GM18873 (cell line): Measurements from ENCODE around the gene PLXDC2.

Experiments used
- ATAC-seq: cut with Tn5 transposase; IDR thresholded peaks from one replicate; pipeline ENCODE4 v1.9.1; 2021; ENCODE audit warnings: mild to moderate bottlenecking, moderate library complexity, moderate number of reproducible peaks; ENCODE audit not compliant: unreplicated experiment, low FRiP score

PLXDC2 gene

DNA sequence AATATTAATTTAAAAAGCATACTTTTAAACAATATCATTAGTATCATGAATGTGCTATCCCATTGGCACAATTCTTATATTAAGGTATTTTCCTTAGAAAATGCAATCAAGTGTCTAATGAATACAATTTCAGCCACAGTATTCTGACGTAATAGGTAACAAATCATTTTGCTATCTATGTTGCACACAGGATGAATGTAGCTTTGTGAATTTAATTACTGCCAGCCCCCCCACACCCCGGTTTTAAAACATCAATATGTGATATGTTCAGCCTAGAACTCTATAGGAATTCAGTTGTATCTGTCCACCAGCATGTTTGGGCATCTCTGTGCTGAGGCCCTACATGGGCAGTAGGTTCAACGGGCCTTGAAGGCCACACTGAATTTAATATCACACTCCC is 274.6 kb downstream of the PLXDC2 start:
- no peak for ATAC-seq

DNA sequence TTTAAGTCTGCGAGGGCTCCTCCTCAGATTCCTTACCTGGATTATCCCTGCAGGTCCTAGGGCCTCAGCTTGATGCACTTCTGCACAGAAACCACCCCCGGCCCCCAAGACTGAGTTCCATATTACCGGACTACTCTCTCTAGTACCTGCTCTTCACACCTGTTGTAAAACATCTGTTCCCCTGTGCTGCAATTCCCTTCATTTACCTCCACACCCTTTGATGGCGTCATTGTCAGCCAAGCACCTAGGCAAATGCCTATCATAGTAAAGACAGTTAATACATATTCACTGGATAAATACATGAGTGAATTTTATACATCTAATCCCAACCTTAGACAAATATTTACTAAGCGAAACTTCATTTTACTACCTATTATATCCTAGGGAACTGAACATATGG is 275.5 kb downstream of the PLXDC2 start:
- no peak for ATAC-seq

DNA sequence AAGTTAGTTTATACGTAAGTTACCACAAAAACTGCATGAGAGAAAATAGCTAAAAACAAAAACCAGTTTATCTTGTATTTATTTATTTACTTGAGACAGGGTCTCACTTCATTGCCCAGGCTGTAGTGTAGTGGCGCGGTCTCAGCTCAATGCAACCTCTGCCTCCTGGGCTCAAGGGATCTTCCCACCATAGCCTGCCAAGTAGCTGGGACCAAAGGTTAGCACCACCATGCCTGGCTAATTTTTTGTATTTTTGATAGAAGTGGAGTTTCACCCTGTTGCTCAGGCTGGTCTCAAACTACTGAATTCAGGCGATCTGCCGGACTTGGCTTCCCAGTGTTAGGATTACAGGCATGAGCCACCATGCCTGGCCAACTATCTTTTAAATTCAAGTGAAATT is 277.4 kb downstream of the PLXDC2 start:
- ATAC-seq = no peak

DNA sequence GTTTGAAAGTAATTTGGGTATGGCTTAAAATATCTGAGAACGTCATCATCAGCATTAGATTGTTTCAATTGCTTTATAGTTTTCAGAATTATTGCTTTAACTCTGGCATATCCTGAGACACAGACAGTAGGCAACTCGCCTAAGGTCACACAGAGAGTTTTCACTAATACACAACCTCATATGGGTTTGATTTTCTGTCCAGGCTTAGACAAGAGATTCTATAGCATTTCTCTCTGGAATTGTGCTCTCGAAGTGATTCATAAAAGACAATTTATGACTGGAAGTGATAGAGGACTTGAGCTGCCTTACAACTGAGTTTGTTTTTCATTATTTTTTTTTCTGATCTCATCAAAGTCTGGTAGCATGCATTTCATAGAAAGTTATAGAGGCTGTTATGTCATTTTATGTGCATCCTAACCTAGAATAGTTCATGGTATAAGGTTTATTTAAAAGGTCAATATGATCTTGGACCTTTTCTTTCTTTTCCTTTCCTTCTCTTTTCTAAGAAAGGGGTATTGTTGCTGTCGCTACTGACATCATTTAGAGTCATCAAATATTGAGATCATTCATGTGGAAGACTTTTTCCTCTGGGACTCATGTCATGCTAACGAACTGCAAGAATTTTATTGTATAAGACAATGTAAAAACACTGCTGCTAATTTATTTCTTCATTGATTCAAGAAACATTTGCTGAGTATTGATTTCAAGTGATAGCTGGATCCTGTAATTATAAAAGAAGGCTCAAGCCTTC is 278.2 kb downstream of the PLXDC2 start:
- ATAC-seq = no peak

DNA sequence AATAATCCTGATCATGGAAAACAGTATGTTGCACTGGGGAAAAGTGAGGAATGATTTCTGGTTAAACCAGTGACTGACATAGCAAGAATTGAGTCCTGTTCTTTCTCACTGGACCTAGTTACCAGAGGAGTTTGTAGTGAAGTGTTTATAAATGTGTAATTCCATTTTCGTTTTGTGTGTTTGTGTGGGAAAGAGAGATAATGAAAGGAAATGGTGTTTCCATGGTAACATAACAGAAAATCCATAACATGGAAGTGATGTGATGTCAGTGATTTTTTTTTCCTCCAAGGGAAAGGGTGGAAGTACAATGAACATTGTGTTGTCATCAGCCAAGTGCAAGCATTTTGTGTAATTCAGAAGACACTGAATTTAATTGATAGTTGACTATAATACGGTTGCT is 283.9 kb downstream of the PLXDC2 start:
- ATAC-seq = no peak

DNA sequence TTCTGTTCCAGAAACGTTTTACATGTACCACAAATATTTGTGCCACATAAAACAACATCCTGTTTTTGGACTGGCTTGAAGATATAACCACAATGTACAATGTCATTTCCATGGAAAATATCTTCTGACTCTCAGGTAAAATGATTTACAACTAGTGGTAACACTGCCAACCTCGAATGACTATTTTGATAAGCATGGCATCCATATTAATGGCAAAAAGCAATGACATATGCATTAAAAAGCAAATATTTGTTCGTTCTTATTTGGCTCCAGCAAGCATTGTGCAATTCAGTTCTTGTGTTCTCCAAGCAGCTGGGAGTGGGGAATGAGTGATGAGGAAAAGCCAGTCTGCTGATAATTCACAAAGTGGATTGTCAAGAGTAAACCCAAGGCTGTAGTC is 289.0 kb downstream of the PLXDC2 start:
- ATAC-seq = no peak

DNA sequence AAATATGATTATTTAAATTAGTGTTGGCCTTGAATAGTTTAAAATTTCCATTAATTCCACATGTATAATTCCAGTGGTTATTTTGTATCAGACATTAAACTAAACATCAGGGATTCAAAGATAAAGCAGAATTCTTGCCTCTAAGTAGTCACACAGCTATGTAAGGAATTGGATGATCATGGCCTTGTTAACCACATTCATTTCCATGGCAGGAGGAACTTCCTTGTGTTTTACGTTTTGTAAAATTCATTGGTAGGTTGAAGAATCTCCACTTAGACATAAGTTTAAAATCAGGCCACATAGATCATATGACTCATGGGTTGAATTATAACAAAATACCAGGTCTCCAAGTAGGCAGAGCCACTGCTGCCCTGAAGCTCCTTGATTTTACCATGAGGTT is 289.7 kb downstream of the PLXDC2 start:
- no peak for ATAC-seq

DNA sequence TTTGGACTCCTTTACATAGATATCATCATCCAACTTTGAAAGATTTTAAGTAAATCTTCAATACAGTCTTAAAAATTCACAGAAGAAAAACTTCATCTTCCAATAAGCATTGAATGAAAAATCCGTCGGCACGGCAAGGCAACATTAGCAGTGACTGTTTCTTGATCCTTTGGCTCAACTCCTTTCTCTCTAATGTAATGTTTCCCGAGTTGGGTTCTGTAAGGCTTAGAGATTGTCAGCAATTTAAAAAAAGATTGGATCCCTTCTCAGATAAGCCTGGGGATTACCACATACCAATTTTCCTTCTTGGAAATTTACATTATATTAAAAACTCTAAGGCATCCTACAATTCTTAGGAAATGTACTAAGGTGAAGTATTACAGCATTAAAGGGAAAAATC is 291.8 kb downstream of the PLXDC2 start:
- no peak for ATAC-seq

DNA sequence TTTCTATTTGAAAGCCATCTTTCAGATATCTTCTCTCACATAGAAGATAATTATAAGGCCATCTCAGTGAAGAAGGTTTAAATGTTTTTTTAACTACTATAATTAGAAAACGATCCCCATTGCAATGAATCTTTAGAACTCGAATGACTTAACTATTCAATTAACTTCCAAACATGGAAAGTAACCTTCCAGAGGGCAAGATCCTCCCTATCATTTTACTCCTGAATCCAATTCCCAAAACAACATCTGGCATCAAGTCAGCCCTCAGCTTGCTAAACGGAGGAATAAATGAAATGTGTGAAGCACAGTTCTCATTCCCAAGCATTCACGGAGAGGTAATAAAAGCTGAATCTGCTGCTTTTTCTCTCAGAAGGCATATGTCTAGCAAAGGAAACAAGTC is 293.4 kb downstream of the PLXDC2 start:
- ATAC-seq = no peak

DNA sequence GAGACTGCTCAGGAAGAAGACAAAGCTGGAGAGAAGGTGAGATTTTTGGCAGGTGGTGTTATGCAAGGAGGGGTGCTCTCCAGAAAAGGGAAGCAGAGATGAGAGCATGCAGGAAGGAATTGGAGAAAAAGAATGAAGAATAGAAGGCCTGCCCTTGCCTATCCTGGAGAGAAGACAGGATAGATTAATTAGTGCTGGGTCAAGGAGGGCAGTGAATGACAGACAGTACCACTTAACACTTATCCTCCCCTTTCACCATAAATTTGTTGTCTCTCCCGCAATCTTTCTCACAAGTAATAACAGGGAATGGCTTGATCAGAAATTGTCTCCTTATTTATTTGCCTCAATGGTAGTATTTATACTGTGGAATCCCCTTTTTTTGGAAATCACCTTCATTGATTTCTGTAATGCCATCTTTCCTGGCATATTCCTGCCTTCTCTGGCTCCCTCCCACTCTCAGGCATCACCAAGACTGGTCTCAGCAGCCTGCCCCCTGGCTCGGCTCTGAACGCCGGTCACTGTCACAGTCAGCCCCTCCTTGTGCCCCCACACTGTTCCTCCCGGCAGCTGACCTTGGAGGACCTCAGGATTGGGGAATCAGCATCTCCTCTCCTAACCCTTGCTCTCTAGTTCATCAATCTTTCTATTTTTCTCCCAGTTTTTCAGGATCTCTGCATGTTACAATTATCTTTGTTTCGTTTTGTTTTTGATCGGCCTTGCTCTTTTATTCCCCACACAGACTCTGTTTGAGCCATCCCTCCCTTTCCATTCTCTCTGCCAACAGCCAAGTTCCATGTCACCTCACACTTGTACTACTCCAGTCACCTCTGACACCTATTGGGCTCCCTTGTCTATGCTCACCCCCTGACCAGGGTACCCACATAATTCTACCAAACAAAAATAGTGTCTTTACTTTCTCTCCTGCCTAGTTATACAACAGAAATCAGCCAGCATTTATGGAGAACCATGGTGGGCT is 294.2 kb downstream of the PLXDC2 start:
- no peak for ATAC-seq

DNA sequence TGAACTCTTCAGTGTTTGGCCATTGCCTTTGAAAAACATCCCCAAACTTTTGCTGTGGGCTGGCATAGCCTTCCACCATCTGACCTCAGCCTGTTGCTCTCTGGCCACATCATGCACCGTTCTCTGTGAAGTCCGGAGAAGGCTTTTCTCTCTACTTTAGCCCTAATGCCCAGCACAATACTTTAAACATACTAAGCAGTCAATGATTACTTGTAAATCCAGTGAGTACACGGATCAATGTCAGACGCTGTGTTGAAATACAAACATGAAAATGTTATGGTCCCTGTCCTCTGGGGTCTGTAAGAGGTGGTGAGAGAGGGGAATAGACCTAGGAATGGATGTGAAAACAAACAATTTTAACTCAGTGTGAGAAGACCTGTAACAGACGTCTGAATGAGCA is 297.9 kb downstream of the PLXDC2 start:
- no peak for ATAC-seq

DNA sequence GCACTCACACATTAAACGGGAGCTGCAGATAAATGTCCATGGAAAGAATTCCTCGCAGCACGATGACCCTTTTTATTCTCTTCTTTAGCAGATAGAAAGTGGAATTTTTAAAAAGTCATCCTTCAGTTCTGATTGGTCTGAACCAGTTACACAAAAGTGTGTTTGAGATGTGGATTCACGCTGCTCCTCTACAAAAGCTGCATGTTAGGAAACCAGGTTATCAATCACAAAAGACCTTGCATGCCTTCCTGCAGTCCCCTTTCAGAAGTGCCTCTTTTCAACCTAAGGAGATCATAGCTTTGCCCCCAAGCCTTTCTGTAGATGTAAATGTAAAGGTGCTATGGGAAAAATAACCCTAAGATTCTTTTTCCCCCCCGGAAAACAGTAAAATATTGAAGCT is 299.7 kb downstream of the PLXDC2 start:
- no peak for ATAC-seq

DNA sequence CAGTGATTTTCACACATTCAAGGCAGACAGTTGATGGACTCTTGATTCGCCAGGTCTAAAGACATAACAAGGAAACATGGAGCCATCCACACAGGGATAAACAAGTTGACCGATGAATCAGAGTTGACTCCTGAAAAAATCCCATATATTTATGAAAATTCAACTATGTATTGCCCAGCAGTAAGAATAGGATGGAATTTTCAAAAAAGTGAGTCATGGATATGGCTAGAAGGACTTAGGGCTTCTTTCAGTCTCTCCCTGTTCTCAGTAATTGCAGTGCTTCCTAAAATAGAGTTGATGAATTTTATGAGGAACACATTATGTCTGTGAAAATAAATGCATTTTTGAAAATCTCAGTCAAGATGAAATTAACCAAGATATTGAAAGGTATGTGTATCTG is 301.2 kb downstream of the PLXDC2 start:
- ATAC-seq = no peak

DNA sequence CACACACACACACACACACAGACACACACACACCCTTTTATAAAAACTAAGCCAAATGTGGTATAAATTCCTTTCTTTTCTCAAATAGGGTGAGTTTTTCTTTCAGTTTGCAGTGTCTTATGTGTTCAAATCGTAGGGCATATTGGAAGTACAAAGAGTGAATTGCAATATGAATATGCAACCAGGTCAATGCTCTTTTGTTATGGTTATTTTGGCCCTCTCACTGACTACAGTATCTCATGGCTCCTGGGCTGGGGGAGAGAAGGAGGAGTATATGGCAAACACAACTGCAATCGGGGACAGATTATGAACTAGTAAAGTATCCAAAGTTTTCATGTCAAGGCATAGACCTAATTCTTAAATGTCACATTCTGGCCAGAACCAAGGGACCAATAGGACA is 301.9 kb downstream of the PLXDC2 start:
- no peak for ATAC-seq

DNA sequence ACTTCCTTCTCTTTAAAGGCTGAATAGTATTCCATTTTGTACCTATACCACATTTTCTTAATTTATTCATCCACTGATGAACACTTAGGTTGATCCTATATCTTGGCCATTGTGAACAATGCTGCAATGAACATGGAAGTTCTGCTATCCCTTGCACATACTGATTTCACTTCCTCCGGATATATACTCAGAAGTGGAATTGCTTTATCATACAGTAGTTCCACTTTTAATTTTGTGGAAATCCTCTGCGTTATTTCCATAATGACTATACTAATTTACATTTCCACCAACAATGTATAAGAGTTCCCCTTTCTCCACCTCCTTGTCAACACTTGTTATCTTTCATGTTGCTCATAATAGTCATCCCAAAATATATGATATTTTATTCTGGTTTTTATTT is 312.6 kb downstream of the PLXDC2 start:
- no peak for ATAC-seq

DNA sequence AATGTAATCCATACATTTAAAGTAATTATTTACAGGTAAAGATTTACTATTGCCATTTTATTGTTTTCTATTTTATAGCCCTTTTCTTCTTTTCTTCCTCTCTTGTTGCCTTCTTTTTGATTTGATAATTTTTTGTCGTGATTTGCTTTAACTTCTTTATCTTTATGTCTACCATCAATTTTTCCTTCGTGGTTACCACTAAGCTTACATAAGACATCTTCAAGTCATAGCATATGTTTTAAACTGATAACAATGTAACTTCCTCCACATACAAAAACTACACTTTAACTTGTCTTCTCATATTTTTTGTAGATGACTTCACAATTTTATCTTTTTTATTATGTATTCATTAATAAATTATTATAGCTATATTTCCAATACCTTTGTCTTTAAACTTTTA is 316.6 kb downstream of the PLXDC2 start:
- ATAC-seq = no peak

DNA sequence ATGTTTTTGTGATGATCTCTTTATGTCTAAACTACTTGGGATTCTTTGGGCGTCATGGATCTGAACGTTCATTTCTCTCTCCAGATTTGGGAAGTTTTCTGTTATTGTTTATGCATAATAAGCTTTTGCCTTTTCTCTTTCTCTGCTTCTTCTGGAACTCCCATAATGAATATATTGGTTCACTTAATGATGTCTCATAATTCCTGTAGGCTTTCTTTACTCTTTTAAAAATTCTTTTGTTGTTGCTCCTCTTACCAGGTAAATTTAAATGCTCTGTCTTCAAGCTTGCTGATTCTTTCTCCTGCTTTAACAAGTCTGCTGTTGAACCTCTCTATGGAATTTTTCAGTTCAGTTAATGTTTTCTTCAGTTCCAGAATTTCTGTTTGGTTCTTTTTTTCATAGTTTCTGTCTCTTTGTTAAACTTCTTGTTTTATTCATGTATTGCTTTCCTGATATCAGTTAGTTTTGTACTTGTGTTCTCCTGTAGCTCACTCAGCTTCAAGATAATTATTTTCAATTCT is 317.5 kb downstream of the PLXDC2 start:
- ATAC-seq = no peak

DNA sequence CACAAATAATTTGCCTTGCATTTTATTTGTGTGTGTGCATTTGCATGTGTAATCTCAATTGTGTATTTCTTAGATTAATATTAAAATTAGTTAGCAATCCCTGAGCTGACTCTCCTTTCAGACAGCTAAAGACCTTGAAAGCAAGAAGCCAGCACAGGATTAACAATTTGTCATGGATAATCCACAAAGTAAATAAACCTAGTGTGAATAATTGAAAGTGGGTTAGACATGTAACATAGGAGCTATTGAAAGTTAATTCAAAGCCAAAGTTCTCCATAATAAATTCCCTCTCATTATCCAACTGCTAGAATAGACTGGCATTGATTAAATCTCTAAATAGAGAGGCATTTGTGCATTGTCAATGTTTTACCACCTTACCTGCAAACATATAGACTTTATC is 326.1 kb downstream of the PLXDC2 start:
- no peak for ATAC-seq

DNA sequence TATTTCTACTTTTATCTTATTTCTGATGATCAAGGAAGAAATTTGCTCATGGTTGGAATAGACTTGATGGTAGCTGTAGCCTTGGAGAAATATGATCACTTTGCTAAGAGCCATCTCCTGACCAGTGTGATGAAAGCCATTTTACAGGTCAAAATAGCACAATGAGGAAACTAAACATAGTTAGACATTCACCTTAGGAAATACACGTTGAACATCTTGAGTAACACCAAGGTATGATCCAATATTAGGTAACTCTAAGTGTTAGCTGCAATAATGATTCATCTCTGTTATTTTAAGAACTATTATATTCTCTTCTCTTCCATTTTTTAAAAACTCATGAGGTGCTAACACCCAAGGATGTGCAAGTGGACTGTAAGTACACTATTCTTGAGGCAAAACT is 328.0 kb downstream of the PLXDC2 start:
- no peak for ATAC-seq

DNA sequence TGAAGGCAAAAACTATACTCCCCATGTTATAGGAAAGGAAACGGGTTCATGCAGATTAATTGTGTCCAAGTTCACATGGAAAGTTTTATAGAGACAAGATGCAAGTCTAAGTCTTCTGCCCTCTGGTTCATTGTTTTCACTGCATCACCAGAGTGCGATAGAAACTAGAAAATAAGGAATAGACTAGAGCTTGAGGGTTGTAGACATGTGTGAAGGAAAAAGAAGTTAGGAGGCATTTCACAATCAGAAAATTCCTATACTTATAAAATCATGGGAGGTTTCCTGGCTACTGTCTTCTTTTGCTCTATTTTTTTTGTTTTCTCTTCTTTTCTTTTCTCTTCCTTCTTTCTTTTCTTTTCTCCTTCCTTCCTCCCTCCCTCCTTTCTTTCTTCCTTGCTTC is 329.8 kb downstream of the PLXDC2 start:
- no peak for ATAC-seq

DNA sequence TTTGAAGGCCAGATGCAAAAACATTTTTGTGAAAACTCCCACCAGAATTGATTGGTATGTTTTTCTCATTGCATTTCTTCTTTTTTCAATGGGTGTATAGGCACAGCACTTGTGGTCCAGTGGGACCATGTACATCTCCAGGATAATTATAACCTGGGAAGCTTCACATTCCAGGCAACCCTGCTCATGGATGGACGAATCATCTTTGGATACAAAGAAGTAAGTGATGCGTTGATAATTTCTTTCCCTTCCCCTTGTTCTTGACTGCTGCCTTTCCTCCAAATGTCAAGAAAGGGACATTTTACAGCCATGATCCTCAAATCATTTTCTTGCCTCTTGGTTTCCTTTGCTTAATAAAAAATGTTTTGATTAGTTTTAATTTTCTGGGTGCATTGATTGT is 331.5 kb downstream of the PLXDC2 start:
- no peak for ATAC-seq

DNA sequence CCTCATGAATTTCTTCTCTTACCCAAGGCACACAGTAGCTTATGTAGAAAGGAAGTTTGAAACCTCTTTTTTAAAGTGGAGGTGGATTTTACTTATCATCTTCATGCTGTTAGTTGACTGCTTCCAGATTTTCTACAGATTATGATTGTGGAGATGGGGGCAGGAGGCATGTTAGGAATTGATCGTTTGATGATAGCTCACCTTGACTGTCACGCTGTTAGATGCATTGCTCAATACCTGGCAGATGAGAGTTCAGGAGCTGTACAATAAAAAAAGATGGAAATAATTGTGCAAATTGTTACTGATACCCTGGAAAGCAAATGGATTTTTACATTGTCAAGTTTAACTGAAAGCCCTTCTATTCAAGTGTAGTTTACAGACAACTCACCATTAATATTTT is 340.3 kb downstream of the PLXDC2 start:
- no peak for ATAC-seq
